DND-41 (cell line): ENCODE data around the gene ITPR1.

Experiments
- CTCF ChIP-seq: IDR thresholded peaks from 2 replicates; pipeline ENCODE4 v1.5.1; 2012; ENCODE audit warnings: borderline replicate concordance, low read length, moderate library complexity, mild to moderate bottlenecking; ENCODE audit not compliant: poor library complexity, severe bottlenecking; ENCODE audit errors: extremely low read depth
- EZH2 ChIP-seq: IDR thresholded peaks from 3 replicates; pipeline ENCODE4 v1.6.1; 2012; ENCODE audit warnings: borderline replicate concordance, low read depth, mild to moderate bottlenecking, moderate library complexity, low read length, inconsistent platforms; ENCODE audit not compliant: severe bottlenecking

GRCh38 chr3:4827767-4828166, 334.6 kb downstream of the ITPR1 start:
- TF ChIP-seq CTCF (no peak), EZH2 (no peak)
